Heart left ventricle (tissue), 16 donors: Measurements from ENCODE around the gene RNU7-1. TPM values are rescaled to one million over a fixed set of nuclear protein-coding genes. Genes with fewer than 3 reads are reported as not detected.
A peak's percentile ranks its signal among the peaks of the same experiment; 100 is the strongest.

Experiments
- ATAC-seq, 4 donors: fragments of 200-7000 bp; cut with Tn5 transposase; one replicate each; pipeline ENCODE4 v1.9.1; 2020 to 2022; ENCODE audit warnings: moderate library complexity in 4 of 4, mild to moderate bottlenecking in 3 of 4, moderate number of reproducible peaks in 1 of 4
- DNase-seq, 5 donors: peaks; one replicate each; pipeline ENCODE4 v3.0.0-alpha.2; 2020
- H3K27ac ChIP-seq, 12 donors: fragments of 200-600 bp; sonication (generic) in 4 of 12; one replicate each; pipeline versions ENCODE4 v1.5.0 to v1.8.0; 2016 to 2022; ENCODE audit warnings: mild to moderate bottlenecking in 2 of 12
- H3K27me3 ChIP-seq, 9 donors: fragments of 200-600 bp; sonication (generic) in 2 of 9; one replicate each; pipeline versions ENCODE4 v1.5.1 to v1.8.0; 2016 to 2022; ENCODE audit warnings: mild to moderate bottlenecking in 3 of 9
- H3K36me3 ChIP-seq, 9 donors: fragments of 200-600 bp; sonication (generic) in 2 of 9; one replicate each; pipeline versions ENCODE4 v1.5.0 to v1.8.0; 2018 to 2022; ENCODE audit warnings: mild to moderate bottlenecking in 2 of 9
- H3K4me1 ChIP-seq, 12 donors: fragments of 200-600 bp; sonication (generic) in 4 of 12; one replicate each; pipeline versions ENCODE4 v1.5.0 to v1.8.0; 2016 to 2022; ENCODE audit warnings: mild to moderate bottlenecking in 3 of 12
- H3K4me3 ChIP-seq, 12 donors: fragments of 200-600 bp; sonication (generic) in 4 of 12; one replicate each; pipeline versions ENCODE4 v1.5.0 to v1.8.0; 2017 to 2022; ENCODE audit warnings: mild to moderate bottlenecking in 9 of 12, moderate library complexity in 4 of 12
- H3K9me3 ChIP-seq, 12 donors: fragments of 200-600 bp; sonication (generic) in 4 of 12; one replicate each; pipeline versions ENCODE4 v1.5.0 to v1.8.0; 2016 to 2022; ENCODE audit warnings: mild to moderate bottlenecking in 1 of 12
- CTCF ChIP-seq, 12 donors: fragments of 200-600 bp; sonication (generic) in 4 of 12; IDR thresholded peaks; one replicate each; pipeline versions ENCODE4 v1.5.0 to v1.8.0; 2018 to 2022; ENCODE audit warnings: antibody characterized with exemption in 12 of 12, mild to moderate bottlenecking in 5 of 12
- POLR2A ChIP-seq, 2 donors: fragments of 450-650 bp; IDR thresholded peaks; one replicate each; pipeline ENCODE4 v1.6.1; 2017; ENCODE audit warnings: antibody characterized with exemption in 2 of 2, mild to moderate bottlenecking in 2 of 2, moderate library complexity in 2 of 2
- WGBS, 4 donors: extraction: QIAGEN DNeasy Blood & Tissue Kit in 2 of 4; methylation state at CpG; one replicate each; pipeline versions ENCODE4 v1.1.5 to v1.1.7; 2013 to 2018; 5-methylcytosine and 5-hydroxymethylcytosine counted together
- intact Hi-C, 10 donors: fragments of 100-400 bp; cut with DNase I; formaldehyde crosslinking; loops; one replicate each; pipeline versions ENCODE4 v1.11.1 to v1.14.2; 2022
- polyA plus RNA-seq, 2 donors: library from polyadenylated mRNA; stranded (reverse); fragments of 200-250 nt; gene quantifications; one replicate each; pipeline ENCODE4 v1.2.3, GENCODE V29; 2013
- total RNA-seq, 9 donors: library from RNA; depleted of rRNA in 2 of 9; stranded (reverse); fragments of >200 nt in 2 of 9; fragmentation: NEBNext Ultra II Directional in 3 of 9; extraction: Animal tissue kit (Norgen Biotek cat#: 25700) in 3 of 9; gene quantifications; one replicate each; pipeline versions ENCODE4 v1.1.0 to v1.2.4, GENCODE V29; 2016 to 2023
- donor health status: ischemic (EF 13 %, LVEDD 7.1; RV severe dilation, severe dysfunction).
- donor health status: healthy with polysubstance abuse.
- donor health status: DM: no; HTN: yes; CAD: no.
- donor health status: DM: no; HTN: no; CAD: no.
- donor health status: ischemic (EF 25% LVEDD 6.9; RV normal size, moderate dysfunction).
- donor health status: ischemic (EF 25% LVEDD 5.7; RV mildly dilated, moderate dysfunction).
- donor health status: healthy.
- donor health status: DM: yes; HTN: yes; CAD: no.
- donor health status: ischemic (EF 35%, LVEDD 5.7; RV mildly dilated, moderate dysfunction).
- donor health status: nonischemic (EF 11% LVEDD 7.7; RV severe dilation, severe dysfunction).
- donor health status: DM: yes; HTN: yes; CAD: no.
- donor health status: PGD.
- donor health status: ischemic (EF 29% LVEDD 5.4; RV normal size, mild dysfunction).
- donor health status: nonischemic (EF 23%, LVEDD 6.1; RV moderate dilation, normal function).

RNU7-1 gene
- total and polyA plus RNA-seq, 11 donors: not detected

- peak overlapping the region in 1 of 12 donors; percentile 97 for H3K27ac ChIP-seq
- peaks cover 0 to 49% (median 0%) of the 10 kb centered on the region in 9 donors for H3K36me3 ChIP-seq
- TF ChIP-seq POLR2A (IDR thresholded peaks at IDR 0.05) (no peak), CTCF (IDR thresholded peaks at IDR 0.05) (no peak)
- DNase-seq (peak in 2 of 5 donors; percentile 5 to 20), ATAC-seq (no peak)
- peaks cover 0 to 82% (median 30%) of the 10 kb centered on the region in 12 donors for H3K4me1 ChIP-seq
- peak overlapping the region in 1 of 12 donors; percentile 66 for H3K4me3 ChIP-seq
- no peaks in the 10 kb centered on the region for H3K27me3 ChIP-seq
- intact Hi-C loops: no loop called here
- WGBS, 4 donors: 92 to 96% (median 93%) methylated on average over 16 to 22 of the region's 22 CpGs
- no peaks in the 10 kb centered on the region for H3K9me3 ChIP-seq
Observed at GRCh38 chr12:6955108-6956020, 11.7 kb downstream of the RNU7-1 start.

GRCh38 chr12:6956021-6956727 lies 12.6 kb downstream of the RNU7-1 start:
- H3K36me3 ChIP-seq: peaks cover 0 to 55% (median 0%) of the 10 kb centered on the region in 9 donors
- ATAC-seq: no peak
- H3K9me3 ChIP-seq: no peaks in the 10 kb centered on the region
- intact Hi-C loops: no loop called here
- no peak for TF ChIP-seq POLR2A (IDR thresholded peaks at IDR 0.05)
- no peak for TF ChIP-seq CTCF (IDR thresholded peaks at IDR 0.05)
- peak overlapping the region in 1 of 12 donors; percentile 97 for H3K27ac ChIP-seq
- 86 to 90% (median 87%) methylated on average over 18 to 28 of the region's 28 CpGs for WGBS, 4 donors
- H3K4me3 ChIP-seq: no peak overlapping the region
- no peaks in the 10 kb centered on the region for H3K27me3 ChIP-seq
- peak in 1 of 5 donors; percentile 22 for DNase-seq
- peaks cover 0 to 83% (median 35%) of the 10 kb centered on the region in 12 donors for H3K4me1 ChIP-seq

GRCh38 chr12:6957151-6957701 lies 13.6 kb downstream of the RNU7-1 start:
- intact Hi-C loops: no loop called here
- H3K27me3 ChIP-seq: no peaks in the 10 kb centered on the region
- peak in 1 of 5 donors; percentile 22 for DNase-seq
- peaks cover 0 to 55% (median 0%) of the 10 kb centered on the region in 9 donors for H3K36me3 ChIP-seq
- WGBS, 4 donors: 84 to 88% (median 88%) methylated on average over 17 to 20 of the region's 20 CpGs
- no peaks in the 10 kb centered on the region for H3K9me3 ChIP-seq
- H3K4me3 ChIP-seq: peak overlapping the region in 1 of 12 donors; percentile 42
- H3K4me1 ChIP-seq: peaks cover 2 to 94% (median 45%) of the 10 kb centered on the region in 12 donors
- peak overlapping the region in 1 of 12 donors; percentile 97 for H3K27ac ChIP-seq
- TF ChIP-seq POLR2A (IDR thresholded peaks at IDR 0.05) (no peak), CTCF (IDR thresholded peaks at IDR 0.05) (no peak)
- no peak for ATAC-seq
